Effector memory CD8-positive, alpha-beta T cell (primary cell): Measurements from ENCODE around the gene FOXO4.
A peak's percentile ranks its signal among the peaks of the same experiment; 100 is the strongest.
"Not testable (repeated sequence)": the region's sequence is repeated elsewhere in the genome, so short reads cannot be mapped to it uniquely, and the experiment has no call there.

ENCODE experiments used
- ATAC-seq: fragments of 150-1000 bp; cut with Tn5 transposase; replicated peaks from 2 replicates; pipeline ENCODE4 v1.10.0; 2021; ENCODE audit warnings: mild to moderate bottlenecking, moderate library complexity
- DNase-seq, 3 experiments: peaks; one replicate each; pipeline ENCODE4 v3.0.0; 2021
- H3K27ac Mint-ChIP-seq, 2 donors: one replicate each; pipeline ENCODE4 v1.8.0; 2022; ENCODE audit warnings: mild to moderate bottlenecking in 2 of 2, mixed read lengths in 2 of 2, moderate library complexity in 2 of 2
- H3K27me3 Mint-ChIP-seq, 2 donors: one replicate each; pipeline ENCODE4 v1.8.0; 2022; ENCODE audit warnings: mixed read lengths in 2 of 2
- H3K36me3 Mint-ChIP-seq: one replicate; pipeline ENCODE4 v1.8.0; 2022; ENCODE audit warnings: mild to moderate bottlenecking, moderate library complexity, mixed read lengths; ENCODE audit not compliant: insufficient read depth
- H3K4me1 Mint-ChIP-seq, 2 donors: one replicate each; pipeline ENCODE4 v1.8.0; 2022; ENCODE audit warnings: low read depth in 2 of 2, mixed read lengths in 2 of 2
- H3K4me3 Mint-ChIP-seq, 2 donors: one replicate each; pipeline ENCODE4 v1.8.0; 2022; ENCODE audit warnings: mild to moderate bottlenecking in 2 of 2, mixed read lengths in 2 of 2, moderate library complexity in 2 of 2
- H3K9me3 Mint-ChIP-seq, 2 donors: one replicate each; pipeline ENCODE4 v1.8.0; 2022; ENCODE audit warnings: mixed read lengths in 2 of 2
- total RNA-seq, 9 experiments: gene quantifications; one replicate each; lab custom pipeline; 2026; lab: John Stamatoyannopoulos, UW

Gene FOXO4
- total RNA-seq = 8.5 to 55.3 (median 28.9) reads per million in 9 experiments

GRCh38 chrX:71095555-71095980 is at the start of gene FOXO4:
TSS of gene FOXO4 (plus strand) at chrX:71095851. CDS start at chrX:71096529, 678 bp downstream.
- H3K27ac Mint-ChIP-seq = peak within 1 kb of the TSS; percentile 95
- peak; percentile 85 for ATAC-seq
- H3K4me3 Mint-ChIP-seq = peak within 1 kb of the TSS; percentile 93 to 95
- H3K27me3 Mint-ChIP-seq = no peaks in the 10 kb centered on the region
- H3K36me3 Mint-ChIP-seq = peaks cover 8% of the 10 kb centered on the region
- peaks cover 17 to 26% of the 10 kb centered on the region in 2 donors for H3K4me1 Mint-ChIP-seq
- peak; percentile 81 to 83 (median 81) for DNase-seq
- H3K9me3 Mint-ChIP-seq = no peaks in the 10 kb centered on the region

GRCh38 chrX:71047891-71048290 is 47.8 kb upstream of the FOXO4 start:
- ATAC-seq, H3K27ac Mint-ChIP-seq, H3K27me3 Mint-ChIP-seq, DNase-seq, H3K4me1 Mint-ChIP-seq, H3K9me3 Mint-ChIP-seq, H3K36me3 Mint-ChIP-seq, H3K4me3 Mint-ChIP-seq: not testable (repeated sequence)

- H3K27me3 Mint-ChIP-seq = no peaks in the 10 kb centered on the region
- no peak for ATAC-seq
- peak overlapping the region in 1 of 2 donors; percentile 58 for H3K4me3 Mint-ChIP-seq
- peaks cover 7% of the 10 kb centered on the region for H3K36me3 Mint-ChIP-seq
- H3K27ac Mint-ChIP-seq = no peak overlapping the region
- DNase-seq = no peak
- no peaks in the 10 kb centered on the region for H3K9me3 Mint-ChIP-seq
- peaks cover 0 to 2% of the 10 kb centered on the region in 2 donors for H3K4me1 Mint-ChIP-seq
These were observed 42.9 kb upstream of the FOXO4 start for GRCh38 chrX:71052721-71053120.

- Mint-ChIP-seq H3K27me3 (no peaks in the 10 kb centered on the region), H3K9me3 (no peaks in the 10 kb centered on the region), H3K4me1 (peaks cover 4% of the 10 kb centered on the region in 2 donors), H3K4me3 (peak overlapping the region in 1 of 2 donors; percentile 58), H3K36me3 (peaks cover 8% of the 10 kb centered on the region), H3K27ac (no peak overlapping the region)
- ATAC-seq = peak; percentile 55
- no peak for DNase-seq
These were observed 42.4 kb upstream of the FOXO4 start for GRCh38 chrX:71053217-71053621.

GRCh38 chrX:71056867-71057266 is 38.8 kb upstream of the FOXO4 start:
- no peaks in the 10 kb centered on the region for H3K27me3 Mint-ChIP-seq
- DNase-seq = no peak

GRCh38 chrX:71057848-71058530 is 37.7 kb upstream of the FOXO4 start:
- Mint-ChIP-seq H3K36me3 (peaks cover 18% of the 10 kb centered on the region), H3K4me3 (no peak overlapping the region)

More at GRCh38 chrX:71056867-71057266, 38.8 kb upstream of the FOXO4 start:
- H3K36me3 Mint-ChIP-seq = peaks cover 14% of the 10 kb centered on the region
- H3K4me1 Mint-ChIP-seq = peaks cover 12 to 14% of the 10 kb centered on the region in 2 donors
- no peak overlapping the region for H3K4me3 Mint-ChIP-seq
- H3K9me3 Mint-ChIP-seq = no peaks in the 10 kb centered on the region
- ATAC-seq = no peak
- H3K27ac Mint-ChIP-seq = no peak overlapping the region

GRCh38 chrX:71060127-71060526 is 35.5 kb upstream of the FOXO4 start:
- Mint-ChIP-seq H3K4me1 (peaks cover 19 to 20% of the 10 kb centered on the region in 2 donors), H3K9me3 (no peaks in the 10 kb centered on the region), H3K27ac (peak overlapping the region in 1 of 2 donors; percentile 21), H3K27me3 (no peaks in the 10 kb centered on the region), H3K36me3 (peaks cover 18% of the 10 kb centered on the region), H3K4me3 (no peak overlapping the region)
- ATAC-seq (no peak), DNase-seq (no peak)

More at GRCh38 chrX:71057848-71058530, 37.7 kb upstream of the FOXO4 start:
- Mint-ChIP-seq H3K27me3 (no peaks in the 10 kb centered on the region), H3K27ac (peak overlapping the region in 1 of 2 donors; percentile 82), H3K4me1 (peaks cover 12 to 14% of the 10 kb centered on the region in 2 donors), H3K9me3 (no peaks in the 10 kb centered on the region)
- ATAC-seq = no peak
- no peak for DNase-seq

- DNase-seq (no peak), ATAC-seq (no peak)
- peaks cover 17% of the 10 kb centered on the region for H3K36me3 Mint-ChIP-seq
- H3K4me3 Mint-ChIP-seq = peak overlapping the region; percentile 91 to 98
- peak overlapping the region; percentile 93 to 97 for H3K27ac Mint-ChIP-seq
- H3K9me3 Mint-ChIP-seq = no peaks in the 10 kb centered on the region
- H3K27me3 Mint-ChIP-seq = no peaks in the 10 kb centered on the region
- H3K4me1 Mint-ChIP-seq = peaks cover 16 to 17% of the 10 kb centered on the region in 2 donors
These were observed 28.6 kb upstream of the FOXO4 start for GRCh38 chrX:71067089-71067488.

- DNase-seq = no peak
- Mint-ChIP-seq H3K4me1 (peaks cover 16 to 17% of the 10 kb centered on the region in 2 donors), H3K27me3 (no peaks in the 10 kb centered on the region), H3K9me3 (no peaks in the 10 kb centered on the region), H3K36me3 (peaks cover 14% of the 10 kb centered on the region), H3K27ac (peak overlapping the region; percentile 93 to 97), H3K4me3 (peak overlapping the region; percentile 91 to 98)
- ATAC-seq = no peak
These were observed 28.0 kb upstream of the FOXO4 start for GRCh38 chrX:71067712-71068043.

GRCh38 chrX:71068044-71068918 is 27.4 kb upstream of the FOXO4 start, which contains the start of gene SNX12:
TSS of gene SNX12 (minus strand) at chrX:71068334. CDS start at chrX:71068306, 28 bp downstream.
- H3K4me1 Mint-ChIP-seq = peaks cover 16 to 17% of the 10 kb centered on the region in 2 donors
- peak within 1 kb of the TSS; percentile 93 to 97 for H3K27ac Mint-ChIP-seq
- no peaks in the 10 kb centered on the region for H3K9me3 Mint-ChIP-seq
- no peaks in the 10 kb centered on the region for H3K27me3 Mint-ChIP-seq
- peak; percentile 77 to 87 (median 81) for DNase-seq
- peak; percentile 91 for ATAC-seq
- H3K4me3 Mint-ChIP-seq = peak within 1 kb of the TSS; percentile 91 to 98
- H3K36me3 Mint-ChIP-seq = peaks cover 14% of the 10 kb centered on the region

GRCh38 chrX:71070531-71070930 is 25.1 kb upstream of the FOXO4 start:
- Mint-ChIP-seq H3K36me3 (peaks cover 14% of the 10 kb centered on the region), H3K27ac (no peak overlapping the region), H3K4me1 (peaks cover 9 to 11% of the 10 kb centered on the region in 2 donors), H3K4me3 (no peak overlapping the region), H3K27me3 (peaks cover 0 to 6% of the 10 kb centered on the region in 2 donors), H3K9me3 (no peaks in the 10 kb centered on the region)
- DNase-seq (no peak), ATAC-seq (no peak)

- Mint-ChIP-seq H3K4me1 (no peaks in the 10 kb centered on the region), H3K9me3 (no peaks in the 10 kb centered on the region), H3K4me3 (no peak overlapping the region), H3K27me3 (no peaks in the 10 kb centered on the region), H3K27ac (no peak overlapping the region), H3K36me3 (no peaks in the 10 kb centered on the region)
- no peak for DNase-seq
- no peak for ATAC-seq
These were observed 14.1 kb upstream of the FOXO4 start for GRCh38 chrX:71081330-71082123.

- no peak for DNase-seq
- H3K4me3 Mint-ChIP-seq = no peak overlapping the region
- H3K9me3 Mint-ChIP-seq = no peaks in the 10 kb centered on the region
- no peaks in the 10 kb centered on the region for H3K4me1 Mint-ChIP-seq
- no peak overlapping the region for H3K27ac Mint-ChIP-seq
- no peaks in the 10 kb centered on the region for H3K36me3 Mint-ChIP-seq
- no peaks in the 10 kb centered on the region for H3K27me3 Mint-ChIP-seq
- ATAC-seq = no peak
These were observed 13.5 kb upstream of the FOXO4 start for GRCh38 chrX:71082124-71082647.
